HAP-1 (cell line): ENCODE data around the gene MRTFB.
A peak's percentile ranks its signal among the peaks of the same experiment; 100 is the strongest.
"Not testable (repeated sequence)": the region's sequence is repeated elsewhere in the genome, so short reads cannot be mapped to it uniquely, and the experiment has no call there.

Experiments
- DNase-seq, 2 experiments: peaks; one replicate each; pipeline ENCODE4 v3.0.0-alpha.2; 2016 to 2020; ENCODE audit warnings: low spot score in 2 of 2
- H3K27me3 ChIP-seq: fragments of 250-450 bp; sonication (Bioruptor Pico); 2 replicates; pipeline ENCODE4 v1.5.1; 2020; ENCODE audit warnings: low read depth, mild to moderate bottlenecking, moderate library complexity
- H3K36me3 ChIP-seq: fragments of 250-450 bp; sonication (Bioruptor Pico); replicated peaks from 2 replicates; pipeline ENCODE4 v1.5.1; 2020; ENCODE audit warnings: mild to moderate bottlenecking
- H3K4me1 ChIP-seq: fragments of 250-450 bp; sonication (Bioruptor Pico); 2 replicates; pipeline ENCODE4 v1.5.1; 2020; ENCODE audit warnings: mild to moderate bottlenecking
- H3K4me3 ChIP-seq: fragments of 250-450 bp; sonication (Bioruptor Pico); 2 replicates; pipeline ENCODE4 v1.5.1; 2020; ENCODE audit warnings: mild to moderate bottlenecking, moderate library complexity
- H3K9me3 ChIP-seq: fragments of 250-450 bp; sonication (Bioruptor Pico); 2 replicates; pipeline ENCODE4 v1.5.1; 2020; ENCODE audit warnings: mild to moderate bottlenecking, moderate library complexity
- in situ Hi-C: fragments of 300-500 bp; cut with MboI; formaldehyde crosslinking; loops from 3 replicates; pipeline ENCODE4 v1.14.3; 2020; ENCODE audit warnings: low sequenced_read_pairs, inconsistent platforms, mixed read lengths

MRTFB gene

GRCh38 chr16:14070877-14071575 lies at the start of gene MRTFB:
Gene MRTFB (plus strand): TSS chr16:14071319. CDS start chr16:14140607, 69,288 bp downstream.
- no peaks in the 10 kb centered on the region; the same call in 1 of the 2 replicates for H3K36me3 ChIP-seq
- peak; percentile 60 to 89 for DNase-seq
- in situ Hi-C loops = no loop called here

GRCh38 chr16:14023526-14023925 lies 47.6 kb upstream of the MRTFB start:
- H3K4me3 ChIP-seq, H3K27me3 ChIP-seq, DNase-seq, H3K36me3 ChIP-seq, H3K4me1 ChIP-seq, in situ Hi-C loops, H3K9me3 ChIP-seq: not testable (repeated sequence)

More at GRCh38 chr16:14070877-14071575, at the start of gene MRTFB:
- Histone ChIP-seq H3K27me3 (no peaks in the 10 kb centered on the region), H3K9me3 (no peaks in the 10 kb centered on the region), H3K4me3 (peak within 1 kb of the TSS; percentile 92), H3K4me1 (peaks cover 6% of the 10 kb centered on the region)

GRCh38 chr16:14024283-14024682 lies 46.8 kb upstream of the MRTFB start:
- Histone ChIP-seq H3K27me3 (no peaks in the 10 kb centered on the region; the same call in 1 of the 2 replicates), H3K36me3 (no peaks in the 10 kb centered on the region), H3K9me3 (no peaks in the 10 kb centered on the region), H3K4me3 (no peak overlapping the region), H3K4me1 (no peaks in the 10 kb centered on the region)
- in situ Hi-C loops = no loop called here
- DNase-seq = no peak

- H3K36me3 ChIP-seq = no peaks in the 10 kb centered on the region
- no peaks in the 10 kb centered on the region for H3K4me1 ChIP-seq
- H3K27me3 ChIP-seq = no peaks in the 10 kb centered on the region; the same call in 1 of the 2 replicates
- in situ Hi-C loops = no loop called here
- no peak for DNase-seq
- H3K4me3 ChIP-seq = no peak overlapping the region
- no peaks in the 10 kb centered on the region for H3K9me3 ChIP-seq
Measured at GRCh38 chr16:14026572-14027285, 44.4 kb upstream of the MRTFB start.

GRCh38 chr16:14028202-14028601 lies 42.9 kb upstream of the MRTFB start:
- H3K4me3 ChIP-seq = no peak overlapping the region
- no peaks in the 10 kb centered on the region for H3K4me1 ChIP-seq
- H3K36me3 ChIP-seq = no peaks in the 10 kb centered on the region
- no peaks in the 10 kb centered on the region for H3K9me3 ChIP-seq
- DNase-seq = no peak
- H3K27me3 ChIP-seq = no peaks in the 10 kb centered on the region; the same call in 1 of the 2 replicates
- in situ Hi-C loops = no loop called here

- in situ Hi-C loops = no loop called here
- Histone ChIP-seq H3K9me3 (no peaks in the 10 kb centered on the region), H3K27me3 (no peaks in the 10 kb centered on the region; the same call in 1 of the 2 replicates), H3K4me3 (no peak overlapping the region), H3K36me3 (no peaks in the 10 kb centered on the region), H3K4me1 (no peaks in the 10 kb centered on the region)
- DNase-seq = no peak
Measured at GRCh38 chr16:14029658-14030057, 41.5 kb upstream of the MRTFB start.

GRCh38 chr16:14035092-14035491 lies 36.0 kb upstream of the MRTFB start:
- Histone ChIP-seq H3K36me3 (no peaks in the 10 kb centered on the region), H3K4me1 (no peaks in the 10 kb centered on the region), H3K4me3 (no peak overlapping the region), H3K27me3 (no peaks in the 10 kb centered on the region), H3K9me3 (no peaks in the 10 kb centered on the region)
- no peak for DNase-seq
- in situ Hi-C loops = no loop called here

GRCh38 chr16:14036889-14037288 lies 34.2 kb upstream of the MRTFB start:
- Histone ChIP-seq H3K36me3 (no peaks in the 10 kb centered on the region), H3K27me3 (no peaks in the 10 kb centered on the region), H3K4me3 (no peak overlapping the region), H3K9me3 (no peaks in the 10 kb centered on the region), H3K4me1 (no peaks in the 10 kb centered on the region)
- no peak for DNase-seq
- in situ Hi-C loops = no loop called here

- no peak overlapping the region for H3K4me3 ChIP-seq
- no peaks in the 10 kb centered on the region for H3K27me3 ChIP-seq
- H3K4me1 ChIP-seq = no peaks in the 10 kb centered on the region
- in situ Hi-C loops = no loop called here
- DNase-seq = no peak
- H3K9me3 ChIP-seq = no peaks in the 10 kb centered on the region
- no peaks in the 10 kb centered on the region for H3K36me3 ChIP-seq
Measured at GRCh38 chr16:14037960-14038359, 33.2 kb upstream of the MRTFB start.

- no peak for DNase-seq
- in situ Hi-C loops = no loop called here
- Histone ChIP-seq H3K9me3 (no peaks in the 10 kb centered on the region), H3K4me1 (no peaks in the 10 kb centered on the region), H3K36me3 (no peaks in the 10 kb centered on the region), H3K4me3 (no peak overlapping the region), H3K27me3 (no peaks in the 10 kb centered on the region)
Measured at GRCh38 chr16:14041164-14041563, 30.0 kb upstream of the MRTFB start.

- H3K4me1 ChIP-seq = no peaks in the 10 kb centered on the region
- H3K27me3 ChIP-seq = no peaks in the 10 kb centered on the region
- no peak overlapping the region for H3K4me3 ChIP-seq
- no peaks in the 10 kb centered on the region for H3K36me3 ChIP-seq
- DNase-seq = peak in 1 of 2 experiments; percentile 8
- in situ Hi-C loops = no loop called here
- no peaks in the 10 kb centered on the region for H3K9me3 ChIP-seq
Measured at GRCh38 chr16:14042706-14043105, 28.4 kb upstream of the MRTFB start.

GRCh38 chr16:14043278-14043677 lies 27.8 kb upstream of the MRTFB start:
- H3K9me3 ChIP-seq = no peaks in the 10 kb centered on the region
- no peaks in the 10 kb centered on the region for H3K27me3 ChIP-seq
- no peak for DNase-seq
- no peaks in the 10 kb centered on the region for H3K4me1 ChIP-seq
- no peaks in the 10 kb centered on the region for H3K36me3 ChIP-seq
- no peak overlapping the region for H3K4me3 ChIP-seq
- in situ Hi-C loops = no loop called here

GRCh38 chr16:14043793-14044192 lies 27.3 kb upstream of the MRTFB start:
- no peaks in the 10 kb centered on the region for H3K27me3 ChIP-seq

GRCh38 chr16:14047121-14047859 lies 23.8 kb upstream of the MRTFB start:
- in situ Hi-C loops, H3K27me3 ChIP-seq: not testable (repeated sequence)

More at GRCh38 chr16:14043793-14044192, 27.3 kb upstream of the MRTFB start:
- Histone ChIP-seq H3K4me1 (no peaks in the 10 kb centered on the region), H3K36me3 (no peaks in the 10 kb centered on the region), H3K9me3 (no peaks in the 10 kb centered on the region), H3K4me3 (no peak overlapping the region)
- in situ Hi-C loops = no loop called here
- no peak for DNase-seq

More at GRCh38 chr16:14047121-14047859, 23.8 kb upstream of the MRTFB start:
- DNase-seq, H3K4me3 ChIP-seq, H3K9me3 ChIP-seq, H3K36me3 ChIP-seq, H3K4me1 ChIP-seq: not testable (repeated sequence)
